HG03108 (cell line): ENCODE data around the gene MTHFSD.

Source experiments
- ATAC-seq: cut with Tn5 transposase; IDR thresholded peaks from one replicate; pipeline ENCODE4 v1.9.1; 2021; ENCODE audit warnings: moderate library complexity; ENCODE audit not compliant: unreplicated experiment

MTHFSD gene

DNA sequence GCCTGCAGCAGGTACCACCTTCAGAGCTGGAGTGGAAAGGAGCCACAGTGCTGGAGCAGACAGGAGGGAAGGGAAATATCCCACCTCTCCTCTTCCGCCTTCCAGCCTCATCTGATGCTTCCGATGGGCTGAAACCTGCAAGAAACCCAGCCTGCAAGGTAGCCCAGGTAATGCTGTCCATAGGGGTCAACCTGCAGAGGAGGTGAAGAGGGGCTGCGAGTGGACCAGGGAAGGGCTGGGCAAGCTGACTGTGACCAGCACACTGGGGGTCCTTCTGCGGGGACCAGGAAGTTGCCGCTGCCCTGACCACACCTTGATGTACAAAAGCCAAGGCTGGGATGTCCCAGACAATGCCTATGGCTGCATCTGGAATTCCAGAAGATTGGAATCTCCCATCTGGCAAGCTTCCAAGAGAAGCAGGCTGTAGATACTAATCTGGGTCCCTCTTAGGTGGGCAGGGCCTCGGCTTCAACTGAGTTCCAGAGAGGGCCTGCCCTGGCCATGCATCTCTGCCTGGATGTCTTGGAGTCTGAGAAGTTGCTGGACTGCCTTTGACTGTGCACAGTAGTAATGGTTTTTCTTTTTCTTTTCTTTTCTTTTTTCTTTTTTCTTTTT, 29.1 kb upstream of the MTHFSD start:
- no peak for ATAC-seq

DNA sequence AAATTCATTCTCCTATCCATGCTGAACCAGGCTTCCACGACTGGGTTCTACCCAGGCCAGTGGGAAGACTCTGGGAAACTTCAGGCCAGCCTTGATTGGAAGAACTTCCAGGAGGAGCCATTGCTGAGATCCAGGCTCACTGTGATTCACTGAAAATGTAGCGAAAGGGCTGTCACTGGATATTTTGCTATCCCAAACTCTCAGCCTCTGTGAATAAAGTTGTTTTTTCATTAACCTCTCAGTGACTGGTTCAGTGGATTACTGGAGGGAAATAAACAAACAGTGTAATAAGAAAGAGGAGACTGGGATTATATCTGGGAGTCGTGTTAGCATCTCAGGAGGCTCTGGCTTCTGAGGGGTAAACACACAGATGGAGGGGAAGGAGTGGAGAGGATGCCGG, 26.4 kb upstream of the MTHFSD start:
- ATAC-seq: no peak

DNA sequence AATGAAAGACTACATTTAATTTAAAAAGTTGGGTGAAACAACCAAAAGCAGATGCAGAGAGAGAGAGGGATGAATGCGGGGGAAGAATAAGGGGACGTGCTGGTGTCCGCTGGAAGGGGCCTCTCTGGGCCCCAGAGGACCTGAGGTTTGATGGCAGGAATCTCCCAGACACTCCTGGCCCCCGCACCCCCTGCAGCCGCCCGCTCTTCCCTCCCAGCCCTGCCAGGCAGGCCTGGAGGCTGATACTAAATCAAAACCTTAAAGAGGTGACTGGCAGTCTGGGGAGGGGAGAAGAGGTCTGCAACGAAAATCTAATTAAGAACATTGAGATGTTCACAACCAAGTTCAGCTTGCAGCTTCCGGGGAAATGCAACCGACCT, 25.7 kb upstream of the MTHFSD start:
- no peak for ATAC-seq

DNA sequence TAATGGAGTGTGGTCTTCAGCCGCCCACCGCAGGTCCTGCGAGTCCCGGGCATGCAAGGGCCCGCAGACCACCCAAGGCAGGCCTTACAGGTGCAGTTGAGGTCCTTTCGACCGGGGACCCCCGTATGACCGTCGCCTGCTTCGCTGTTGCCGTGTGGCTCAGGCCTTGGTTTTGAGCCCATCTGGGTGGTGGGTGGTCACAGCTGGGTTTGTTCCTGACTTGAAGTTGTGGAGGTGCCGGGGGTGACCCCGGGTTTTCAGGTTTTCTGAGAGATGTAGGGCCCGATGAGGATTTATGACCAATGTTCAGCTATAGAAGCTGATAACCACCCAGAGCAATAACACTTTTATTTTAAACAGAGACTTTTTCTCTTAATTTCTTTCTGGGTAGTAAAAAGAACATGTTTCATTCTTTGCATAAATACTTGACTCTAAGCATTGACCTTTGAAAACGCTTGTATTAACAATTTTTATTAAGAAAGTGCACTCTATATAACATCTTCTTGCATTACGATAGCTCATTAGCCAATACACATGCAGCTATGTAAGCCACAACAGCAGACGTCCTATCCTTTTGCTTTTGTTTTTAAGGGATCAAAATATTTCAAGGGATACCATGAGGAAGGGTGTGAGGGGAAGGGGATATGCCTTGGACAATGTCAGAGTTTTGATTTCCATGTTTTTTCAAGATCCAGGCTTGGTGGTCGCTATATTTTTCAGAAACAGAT, 25.2 kb upstream of the MTHFSD start:
- no peak for ATAC-seq

DNA sequence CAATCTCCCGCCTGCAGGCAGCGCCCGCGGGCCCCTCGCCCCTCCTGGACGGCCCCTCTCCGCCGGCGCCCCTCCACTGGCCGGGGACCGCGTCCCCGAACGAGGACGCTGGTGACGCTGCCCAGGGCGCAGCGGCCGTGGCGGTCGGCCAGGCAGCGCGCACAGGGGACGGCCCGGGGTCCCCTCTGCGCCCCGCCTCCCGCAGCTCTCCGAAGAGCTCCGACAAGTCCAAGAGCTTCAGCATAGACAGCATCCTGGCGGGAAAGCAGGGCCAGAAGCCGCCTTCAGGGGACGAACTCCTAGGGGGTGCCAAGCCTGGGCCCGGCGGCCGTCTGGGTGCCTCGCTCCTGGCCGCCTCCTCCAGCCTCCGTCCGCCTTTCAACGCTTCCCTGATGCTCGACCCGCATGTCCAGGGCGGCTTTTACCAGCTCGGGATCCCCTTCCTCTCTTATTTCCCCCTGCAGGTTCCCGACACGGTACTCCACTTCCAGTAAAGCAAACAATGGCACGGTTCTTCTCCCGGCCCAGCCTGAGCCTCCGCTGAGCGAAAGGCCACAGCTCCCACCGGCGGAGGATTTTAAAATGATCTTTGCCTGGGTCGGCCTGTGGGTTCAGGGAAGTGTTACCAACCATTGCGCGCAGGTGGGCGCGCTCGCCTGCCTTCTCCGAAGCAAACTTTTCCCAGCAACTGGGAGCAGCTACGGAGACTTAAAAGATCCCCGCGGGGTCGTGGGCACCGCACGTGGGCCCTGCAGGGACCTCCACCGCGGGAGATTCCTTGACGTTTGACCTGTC, 24.4 kb upstream of the MTHFSD start:
- ATAC-seq: no peak

DNA sequence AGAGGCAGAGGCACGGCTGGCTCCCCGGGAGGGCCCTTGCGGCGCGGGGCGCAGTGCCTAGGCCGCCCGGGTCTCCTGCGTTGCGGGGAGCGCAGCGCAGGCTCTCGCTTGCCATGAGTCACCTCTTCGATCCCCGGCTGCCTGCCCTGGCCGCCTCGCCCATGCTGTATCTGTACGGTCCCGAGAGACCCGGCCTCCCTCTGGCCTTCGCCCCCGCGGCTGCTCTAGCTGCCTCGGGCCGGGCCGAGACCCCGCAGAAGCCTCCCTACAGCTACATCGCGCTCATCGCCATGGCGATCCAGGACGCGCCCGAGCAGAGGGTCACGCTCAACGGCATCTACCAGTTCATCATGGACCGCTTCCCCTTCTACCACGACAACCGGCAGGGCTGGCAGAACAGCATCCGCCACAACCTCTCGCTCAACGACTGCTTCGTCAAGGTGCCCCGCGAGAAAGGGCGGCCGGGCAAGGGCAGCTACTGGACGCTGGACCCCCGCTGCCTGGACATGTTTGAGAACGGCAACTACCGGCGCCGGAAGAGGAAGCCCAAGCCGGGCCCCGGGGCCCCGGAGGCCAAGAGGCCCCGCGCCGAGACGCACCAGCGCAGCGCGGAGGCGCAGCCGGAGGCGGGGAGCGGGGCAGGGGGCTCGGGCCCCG, 23.7 kb upstream of the MTHFSD start:
- ATAC-seq: no peak

DNA sequence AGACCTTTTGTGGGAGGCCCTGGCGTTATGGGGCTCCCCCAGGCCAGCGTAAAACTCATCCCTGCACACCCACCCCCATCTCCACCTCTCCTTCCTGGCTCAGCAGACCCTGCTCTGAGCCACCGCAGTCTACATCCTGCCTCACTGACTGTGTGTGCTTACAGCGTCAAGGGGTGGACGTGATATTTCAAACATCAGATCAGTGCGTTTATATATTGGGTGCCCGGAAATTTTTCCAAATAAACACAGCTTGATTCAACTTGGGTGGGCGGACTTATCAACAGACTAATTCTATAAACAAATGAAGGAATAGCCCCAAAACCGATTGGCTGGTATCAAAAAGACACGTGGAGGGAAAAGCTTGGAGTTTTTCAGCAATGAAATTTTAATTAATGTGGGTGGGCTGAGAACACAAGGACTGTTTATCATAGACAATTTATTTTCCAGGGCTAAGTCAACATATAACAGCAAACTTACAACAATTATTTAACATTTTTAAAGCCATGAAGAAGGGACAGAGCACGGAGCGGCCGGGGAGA, 23.1 kb upstream of the MTHFSD start, which contains the start of gene FOXL1:
Gene FOXL1, plus strand, starts transcription at position 489 of the 539 bp plus-strand sequence. CDS start 175 bp downstream, outside the sequence.
- no peak for ATAC-seq

DNA sequence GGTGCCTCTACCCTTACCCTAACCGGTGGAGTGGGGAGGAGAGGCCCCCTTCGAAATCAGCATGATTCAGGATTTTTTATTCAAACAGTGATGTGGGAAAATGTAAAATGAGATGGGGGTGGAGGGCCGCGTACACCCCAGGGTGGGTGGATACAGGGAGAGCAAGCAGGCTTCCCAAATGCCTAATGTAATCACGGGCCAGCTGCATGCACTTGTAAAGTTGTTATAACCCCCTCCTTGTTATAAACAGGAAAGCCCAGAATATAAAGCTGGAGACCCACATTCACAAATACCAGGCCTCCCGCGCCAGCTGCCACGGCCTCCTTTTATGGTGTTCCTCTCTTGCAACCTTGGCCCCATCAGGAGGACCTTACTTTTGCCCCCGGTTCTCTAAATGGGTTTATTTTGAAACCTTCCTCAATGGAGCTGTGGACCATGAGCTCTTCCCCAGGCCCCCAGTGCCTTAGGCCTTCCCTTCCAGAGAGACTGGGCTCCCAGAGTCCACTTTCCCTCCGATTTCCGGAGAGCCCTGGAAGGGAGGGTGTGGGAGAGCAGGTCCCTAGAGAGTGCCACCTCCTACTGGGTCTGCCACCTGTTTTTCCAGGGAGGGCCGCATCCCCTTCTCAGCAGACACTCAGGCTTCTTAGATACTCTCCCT, 22.4 kb upstream of the MTHFSD start:
- ATAC-seq: no peak

DNA sequence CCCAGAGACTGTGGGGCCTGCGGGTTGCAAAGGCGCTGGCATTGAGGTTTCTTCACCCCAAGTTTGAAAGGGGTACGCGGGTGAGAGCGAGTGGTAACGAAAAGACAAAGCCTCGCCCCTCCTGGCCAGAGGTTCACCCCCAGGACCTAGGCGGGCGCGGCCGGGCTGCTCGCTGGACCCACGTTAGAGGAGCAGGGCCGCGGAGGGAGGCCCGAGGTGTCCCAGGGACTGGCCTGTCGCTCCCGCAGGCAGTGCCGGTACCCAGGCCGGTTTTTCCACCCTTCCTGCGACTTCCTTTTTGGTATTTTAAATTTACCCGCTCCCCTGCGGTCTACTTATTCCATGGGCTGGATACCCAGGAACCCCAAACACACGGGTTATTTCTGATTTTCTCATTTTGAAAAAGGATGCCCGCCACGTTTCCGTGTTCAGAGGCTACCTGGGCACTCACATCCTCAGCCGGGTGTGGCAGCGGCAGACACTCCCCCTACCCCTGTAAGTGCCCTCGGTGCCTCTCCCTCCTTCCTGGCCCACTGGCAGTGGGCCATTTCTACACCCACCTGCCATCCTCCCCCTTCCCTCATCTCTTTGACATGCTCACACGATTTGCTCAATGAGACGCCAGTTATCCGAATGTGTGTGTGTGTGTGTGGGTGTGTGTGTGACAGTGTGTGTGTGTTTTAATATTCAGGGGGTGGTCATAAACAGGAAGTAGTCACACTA, 21.7 kb upstream of the MTHFSD start:
- ATAC-seq: no peak

DNA sequence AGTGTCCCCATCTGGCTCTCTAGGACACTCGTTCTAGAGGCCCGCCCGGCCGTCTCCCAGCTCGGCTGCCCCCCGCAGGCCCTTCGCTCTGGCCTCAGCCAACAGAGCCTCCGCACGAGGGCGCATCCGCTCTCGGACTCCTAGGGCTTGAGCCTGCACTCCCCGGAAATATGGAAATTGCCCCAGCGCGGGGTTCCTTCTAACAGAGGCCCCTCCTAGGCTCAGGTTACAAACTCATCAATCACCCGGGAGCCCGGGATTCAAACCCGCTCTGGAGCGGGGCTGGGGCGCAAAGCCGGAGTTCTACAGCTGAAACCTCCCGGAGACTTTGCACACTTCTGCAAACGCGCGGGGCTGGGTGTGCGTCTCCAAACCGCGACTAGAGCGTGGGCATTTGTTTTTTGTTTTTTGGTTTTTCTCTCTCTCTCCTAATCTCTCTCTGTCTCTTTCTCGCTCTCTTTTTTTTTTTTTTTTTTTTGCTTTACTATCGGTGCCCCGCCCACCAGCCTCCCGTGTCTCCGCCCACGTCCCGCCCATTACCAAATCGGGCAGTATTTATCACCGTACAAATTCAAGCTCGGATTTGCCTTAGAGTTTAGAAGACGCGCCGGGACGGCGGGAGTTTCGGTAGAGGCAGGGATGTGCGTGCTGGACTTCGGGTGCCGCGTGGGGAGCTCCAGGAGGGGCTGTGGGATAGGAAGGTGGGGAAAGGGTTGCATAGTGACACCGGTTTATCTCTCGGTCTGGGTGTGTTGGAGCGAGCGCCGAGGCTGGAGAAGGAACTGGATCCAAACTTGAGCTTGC, 20.9 kb upstream of the MTHFSD start:
- ATAC-seq: no peak

DNA sequence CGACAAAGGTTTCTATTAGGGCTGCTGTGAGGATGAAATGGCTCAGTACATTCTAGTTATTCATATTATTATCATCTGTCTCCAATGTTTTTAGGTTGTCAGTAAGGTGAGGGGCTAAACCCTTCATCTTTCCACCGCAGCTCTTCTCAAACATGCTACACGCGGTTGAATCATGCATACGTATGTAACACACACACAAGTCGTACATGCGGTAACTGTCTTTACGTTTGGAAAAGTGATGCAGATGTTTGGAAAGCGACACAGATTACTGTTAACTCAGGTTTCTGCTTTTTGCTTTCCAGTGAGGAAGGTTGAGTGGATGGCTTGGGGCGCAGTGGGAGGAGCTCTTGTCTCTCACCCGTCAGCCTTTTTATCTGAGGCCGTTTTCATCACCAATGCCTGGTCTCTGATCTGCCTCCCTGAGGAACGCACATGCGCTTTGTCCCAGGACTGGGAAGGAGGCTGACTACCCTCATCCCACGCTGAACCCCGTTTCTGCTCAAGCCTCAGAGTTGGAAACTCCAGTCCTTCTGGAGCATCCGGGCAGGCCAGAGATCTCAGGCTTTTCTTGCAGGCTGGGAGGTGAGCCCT, 20.2 kb upstream of the MTHFSD start:
- ATAC-seq: no peak

DNA sequence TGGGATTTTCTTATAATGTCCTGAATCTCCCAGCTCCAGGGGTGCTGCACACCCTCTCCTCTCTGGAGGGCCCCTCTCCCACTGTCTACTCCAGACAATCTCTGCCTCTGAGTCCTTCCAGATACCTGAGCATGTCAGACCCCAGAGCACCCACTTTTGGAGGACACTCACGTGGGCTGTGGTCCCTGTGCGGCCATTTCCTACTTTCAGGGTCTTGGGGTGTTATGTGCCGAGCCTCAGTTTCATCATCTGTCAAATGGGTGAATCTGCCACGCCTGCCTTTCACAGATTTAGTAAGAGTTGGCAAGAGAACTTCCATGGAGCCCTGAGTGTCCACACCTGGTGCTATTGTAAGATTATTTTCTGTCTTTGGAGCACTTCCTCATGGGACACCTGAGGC, 19.6 kb upstream of the MTHFSD start:
- no peak for ATAC-seq

DNA sequence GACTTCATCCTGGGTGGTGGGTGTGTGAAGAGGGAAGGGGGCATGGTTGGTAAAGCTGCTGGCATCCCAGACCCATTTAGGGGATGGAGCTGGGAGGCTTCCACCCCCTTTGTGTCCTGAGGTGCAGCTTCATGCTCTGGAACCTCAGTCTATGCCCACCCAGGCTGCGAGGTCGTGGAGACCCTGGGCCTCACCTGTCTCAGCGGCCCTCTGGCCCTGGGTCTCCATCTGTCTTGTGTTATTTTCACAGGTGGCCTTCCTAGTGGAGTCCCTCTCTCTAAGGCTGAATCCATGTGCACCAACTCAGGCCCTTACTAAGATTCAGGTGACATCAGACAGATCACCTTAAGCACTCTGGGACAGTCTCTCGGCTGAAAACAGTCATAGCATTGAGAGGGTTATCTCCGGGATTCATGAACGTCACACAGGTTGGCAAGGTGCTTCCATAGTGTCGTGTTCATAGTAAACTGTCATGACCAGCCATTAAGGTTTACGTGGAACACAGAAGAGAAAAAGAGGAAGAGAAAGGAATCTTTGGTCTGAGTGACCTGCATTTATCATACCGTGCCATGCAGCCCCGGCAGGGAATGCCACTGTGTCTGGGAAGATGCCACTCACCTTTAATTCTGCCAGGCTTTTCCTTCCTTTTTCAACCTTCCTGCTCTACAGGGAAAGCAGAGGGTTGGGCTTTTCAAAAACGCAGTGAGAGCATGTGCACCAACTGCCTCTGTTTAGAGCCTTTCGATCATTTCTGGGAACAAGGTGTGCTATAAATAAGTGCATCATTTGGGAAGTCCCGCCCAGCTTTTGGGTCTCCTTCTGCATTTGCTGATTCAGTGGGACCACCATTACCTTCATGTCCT, 18.8 kb upstream of the MTHFSD start:
- no peak for ATAC-seq

DNA sequence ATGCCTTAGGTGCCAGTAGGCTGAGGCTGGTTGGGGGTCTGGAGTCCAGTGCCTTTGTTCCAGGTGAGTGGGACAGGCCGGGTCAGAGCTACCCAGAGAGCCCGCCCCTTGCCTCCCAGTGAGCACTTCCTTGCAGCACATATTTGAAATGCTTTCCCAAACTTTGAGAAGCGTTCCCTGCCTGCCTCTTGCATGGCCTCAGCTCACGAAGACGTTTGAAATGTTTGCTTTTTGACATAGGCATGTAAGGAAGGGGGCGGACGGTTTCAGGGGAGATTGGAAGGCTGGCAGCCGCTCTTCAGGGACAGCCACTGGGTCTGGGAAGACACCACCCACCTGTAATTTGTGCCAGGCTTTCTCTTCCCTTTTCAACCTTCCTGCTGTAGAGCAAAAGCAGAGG, 18.2 kb upstream of the MTHFSD start:
- no peak for ATAC-seq

DNA sequence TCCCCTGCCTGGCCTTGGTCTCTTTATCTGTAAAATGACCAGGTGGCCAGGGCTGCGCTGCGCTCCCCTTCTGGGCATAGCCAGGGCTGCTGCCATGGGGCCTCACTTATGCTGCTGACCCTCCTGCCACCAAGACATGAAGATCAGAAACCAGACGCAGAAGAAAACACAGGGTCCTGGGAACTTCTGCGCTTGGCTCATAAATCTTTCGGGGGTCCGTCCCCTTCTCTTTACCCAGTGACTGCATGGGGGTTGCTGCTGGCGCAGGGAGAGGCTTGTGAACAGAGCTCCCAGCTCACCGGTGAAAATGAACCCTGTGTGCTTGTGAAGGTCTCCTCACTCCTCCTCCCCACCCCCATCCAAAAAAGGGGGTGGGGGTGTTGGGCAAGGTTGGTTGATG, 17.6 kb upstream of the MTHFSD start:
- ATAC-seq: no peak

DNA sequence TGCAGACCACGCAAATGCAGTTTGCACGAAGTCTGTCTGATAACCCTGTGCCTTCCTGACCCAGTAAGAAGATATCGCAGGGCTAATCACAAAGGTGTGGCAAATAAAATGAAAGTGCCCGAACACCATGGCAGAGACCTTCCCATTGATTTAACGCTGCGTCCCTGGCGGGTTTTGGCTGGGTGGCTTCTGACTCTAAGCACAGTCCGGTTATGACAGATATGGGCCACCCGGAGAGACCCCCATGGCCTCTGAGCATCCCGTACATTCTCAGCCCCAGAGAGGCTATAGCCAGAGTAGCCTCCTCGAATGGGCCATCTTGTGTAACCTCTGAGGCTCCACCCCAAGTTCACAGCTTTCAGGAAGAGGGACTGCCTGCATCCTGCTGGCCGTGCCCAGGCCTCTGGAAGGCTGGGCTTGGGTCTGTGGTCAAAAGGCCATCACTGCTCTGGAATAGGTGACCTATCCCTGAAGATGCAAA, 17.0 kb upstream of the MTHFSD start:
- no peak for ATAC-seq

DNA sequence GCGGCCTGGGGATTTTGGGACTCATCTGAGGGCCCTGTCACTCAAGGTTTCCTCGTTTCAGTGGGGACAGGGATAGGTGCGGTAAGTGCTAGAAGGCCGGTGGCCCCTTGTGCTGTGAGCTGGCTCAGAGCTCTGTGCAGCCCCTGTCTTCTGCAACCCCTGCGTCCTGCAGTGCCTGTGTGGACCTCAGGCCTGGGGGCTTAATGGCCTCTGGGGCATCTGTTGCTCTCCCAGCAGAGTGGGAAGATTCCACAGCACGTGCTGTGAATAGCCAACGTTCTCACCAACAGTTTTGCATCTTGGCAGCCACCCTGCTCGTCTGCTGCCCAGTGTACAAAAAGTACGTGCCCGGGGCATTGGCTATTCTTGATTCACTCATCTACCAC, 16.5 kb upstream of the MTHFSD start:
- ATAC-seq: no peak
